Vagina (tissue), 2 donors: Measurements from ENCODE around the gene DCDC2B. TPM values are rescaled to one million over a fixed set of nuclear protein-coding genes. Genes with fewer than 3 reads are reported as not detected.

Source experiments
- DNase-seq, 2 donors: peaks; one replicate each; pipeline ENCODE4 v3.0.0-alpha.2; 2017; ENCODE audit errors: extremely low spot score in 2 of 2
- H3K27ac ChIP-seq: fragments of 200-600 bp; sonication (generic); one replicate; pipeline ENCODE4 v1.5.1; 2019
- H3K27me3 ChIP-seq: fragments of 200-600 bp; sonication (generic); one replicate; pipeline ENCODE4 v1.5.1; 2019
- H3K36me3 ChIP-seq, 2 donors: fragments of 200-600 bp; sonication (generic); one replicate each; pipeline ENCODE4 v1.5.1; 2017 to 2019
- H3K4me1 ChIP-seq: fragments of 200-600 bp; sonication (generic); one replicate; pipeline ENCODE4 v1.5.1; 2019
- H3K4me3 ChIP-seq, 2 donors: fragments of 200-600 bp; sonication (generic); 1 replicate in 1 of 2; 2 replicates in 1 of 2; pipeline ENCODE4 v1.5.1; 2016 to 2019
- H3K9me3 ChIP-seq: fragments of 200-600 bp; sonication (generic); one replicate; pipeline ENCODE4 v1.5.1; 2019
- POLR2A ChIP-seq, 2 donors: fragments of 450-650 bp; IDR thresholded peaks; one replicate each; pipeline ENCODE4 v1.6.1; 2017; ENCODE audit warnings: antibody characterized with exemption in 2 of 2, mild to moderate bottlenecking in 2 of 2, moderate library complexity in 2 of 2
- POLR2AphosphoS5 ChIP-seq, 2 donors: sonication (generic); formaldehyde crosslinking; IDR thresholded peaks; one replicate each; pipeline ENCODE4 v1.9.0; 2017; ENCODE audit warnings: antibody characterized with exemption in 2 of 2, mild to moderate bottlenecking in 2 of 2, low read depth in 1 of 2; ENCODE audit not compliant: insufficient read depth in 1 of 2
- intact Hi-C: fragments of 100-400 bp; cut with DNase I; formaldehyde crosslinking; loops from one replicate; pipeline ENCODE4 v1.15.1; 2023
- total RNA-seq: library from RNA; depleted of rRNA; stranded (reverse); fragments of >200 nt; gene quantifications from one replicate; pipeline ENCODE4 v1.2.3, GENCODE V29; 2016
- TF ChIP-seq, protein P1 (sequence below), 3 experiments: fragments of 450-650 bp in 2 of 3; fragments of 200-600 bp in 1 of 3; sonication (generic) in 1 of 3; IDR thresholded peaks; one replicate each; pipeline ENCODE4 v1.5.1; 2017 to 2019; ENCODE audit warnings: antibody characterized with exemption in 3 of 3, mild to moderate bottlenecking in 2 of 3, moderate library complexity in 2 of 3

The DCDC2B gene
- total RNA-seq, 1 donor from 2014 or later, result not detected

DNA sequence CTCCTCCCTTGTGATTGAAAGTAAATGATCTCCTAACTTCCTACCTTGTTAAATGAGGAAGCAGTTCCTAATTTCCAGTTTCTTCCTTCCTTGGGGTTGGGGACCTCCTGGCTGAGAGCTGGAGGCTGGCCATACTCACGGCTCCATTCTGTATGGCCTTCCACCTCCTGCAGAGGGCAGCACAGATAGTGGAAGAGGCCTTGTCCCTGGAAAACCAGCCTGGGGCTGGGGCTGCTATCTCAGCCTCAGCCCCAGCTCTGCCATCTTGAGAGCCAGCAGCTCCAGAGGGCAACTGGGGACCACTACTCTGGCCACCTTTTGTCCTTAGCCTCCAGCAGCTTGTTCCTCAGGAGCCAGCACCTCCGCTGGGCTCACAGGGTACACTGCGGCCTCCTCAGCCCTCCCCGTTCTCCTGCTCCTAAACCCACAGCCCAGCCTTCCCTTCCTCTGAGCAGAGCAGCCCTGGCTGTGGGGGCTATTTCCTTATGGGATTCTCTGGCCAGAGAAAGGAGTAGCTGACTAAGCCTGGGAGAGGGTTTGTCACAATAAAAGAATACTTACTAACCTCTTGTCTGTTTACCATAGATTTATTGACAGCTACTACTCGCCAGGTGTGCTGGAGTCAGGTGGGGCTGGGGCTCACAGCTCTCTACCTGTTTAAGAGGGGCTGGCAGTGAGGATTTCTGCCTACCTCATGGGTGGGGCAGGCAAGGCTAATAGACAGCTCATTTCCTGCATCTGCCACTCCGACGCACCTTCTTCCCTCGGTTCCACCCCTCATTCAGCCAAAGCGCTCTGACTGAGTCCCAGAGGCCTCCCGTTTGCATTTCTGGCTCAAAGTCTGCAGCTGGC is 7.0 kb downstream of the DCDC2B start:
- peaks cover 0 to 22% of the 10 kb centered on the region in 2 donors for H3K36me3 ChIP-seq
- no peaks in the 10 kb centered on the region for H3K27me3 ChIP-seq
- TF ChIP-seq POLR2A (IDR thresholded peaks at IDR 0.05) (no peak), POLR2AphosphoS5 (IDR thresholded peaks at IDR 0.05; ENCODE audit: insufficient read depth in 1 of 2, low read depth in 1 of 2) (peak in 1 of 2 donors; percentile 25)
- TF ChIP-seq, protein P1, sequence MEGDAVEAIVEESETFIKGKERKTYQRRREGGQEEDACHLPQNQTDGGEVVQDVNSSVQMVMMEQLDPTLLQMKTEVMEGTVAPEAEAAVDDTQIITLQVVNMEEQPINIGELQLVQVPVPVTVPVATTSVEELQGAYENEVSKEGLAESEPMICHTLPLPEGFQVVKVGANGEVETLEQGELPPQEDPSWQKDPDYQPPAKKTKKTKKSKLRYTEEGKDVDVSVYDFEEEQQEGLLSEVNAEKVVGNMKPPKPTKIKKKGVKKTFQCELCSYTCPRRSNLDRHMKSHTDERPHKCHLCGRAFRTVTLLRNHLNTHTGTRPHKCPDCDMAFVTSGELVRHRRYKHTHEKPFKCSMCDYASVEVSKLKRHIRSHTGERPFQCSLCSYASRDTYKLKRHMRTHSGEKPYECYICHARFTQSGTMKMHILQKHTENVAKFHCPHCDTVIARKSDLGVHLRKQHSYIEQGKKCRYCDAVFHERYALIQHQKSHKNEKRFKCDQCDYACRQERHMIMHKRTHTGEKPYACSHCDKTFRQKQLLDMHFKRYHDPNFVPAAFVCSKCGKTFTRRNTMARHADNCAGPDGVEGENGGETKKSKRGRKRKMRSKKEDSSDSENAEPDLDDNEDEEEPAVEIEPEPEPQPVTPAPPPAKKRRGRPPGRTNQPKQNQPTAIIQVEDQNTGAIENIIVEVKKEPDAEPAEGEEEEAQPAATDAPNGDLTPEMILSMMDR (IDR thresholded peaks at IDR 0.05), result peak in 2 of 3 experiments; percentile 24 to 37
- intact Hi-C loops, result no loop called here
- H3K9me3 ChIP-seq, result no peaks in the 10 kb centered on the region
- peaks cover 5% of the 10 kb centered on the region for H3K4me1 ChIP-seq
- H3K27ac ChIP-seq, result no peak overlapping the region
- no peak overlapping the region for H3K4me3 ChIP-seq
- DNase-seq, result no peak

DNA sequence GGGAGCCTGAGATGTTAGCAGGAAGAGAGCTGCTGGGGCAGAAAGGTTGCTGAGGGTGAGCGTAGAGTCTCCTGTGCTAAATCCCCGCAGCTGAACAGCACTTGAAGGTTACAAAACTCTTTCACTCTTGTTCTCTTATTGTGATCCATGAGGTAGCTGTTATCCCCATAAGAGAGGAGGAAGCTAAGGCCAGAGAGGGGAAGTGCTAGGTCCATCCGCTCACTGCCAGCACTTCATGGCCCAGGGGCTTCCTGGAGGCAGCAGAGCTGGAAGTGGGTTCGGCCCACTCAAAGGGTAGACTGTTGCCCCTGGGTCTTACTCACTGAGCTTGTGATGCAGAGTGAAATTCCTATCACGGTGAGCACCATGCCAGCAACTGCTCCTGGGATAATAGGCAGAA is 7.7 kb downstream of the DCDC2B start:
- intact Hi-C loops, result no loop called here
- Histone ChIP-seq H3K4me1 (peaks cover 12% of the 10 kb centered on the region), H3K27ac (no peak overlapping the region)

DNA sequence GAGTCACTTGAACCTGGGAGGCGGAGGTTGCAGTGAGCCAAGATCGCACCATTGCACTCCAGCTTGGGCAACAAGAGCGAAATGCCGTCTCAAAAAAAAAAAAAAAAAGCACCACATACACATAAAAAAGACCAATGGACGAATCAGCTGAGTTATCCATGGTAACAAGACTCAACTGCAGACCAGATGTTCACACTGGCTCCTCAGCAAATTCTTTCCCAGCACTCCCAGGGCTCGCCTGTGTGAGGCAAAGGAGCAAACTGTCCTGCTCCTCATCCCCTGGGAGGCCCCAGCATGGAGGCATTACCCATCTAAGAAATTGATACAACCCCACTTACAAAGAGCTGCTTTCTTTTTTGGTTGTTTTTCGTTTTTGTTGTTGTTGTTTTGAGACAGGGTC is 10.1 kb downstream of the DCDC2B start:
- Histone ChIP-seq H3K4me3 (no peak overlapping the region), H3K4me1 (peaks cover 27% of the 10 kb centered on the region), H3K27me3 (no peaks in the 10 kb centered on the region), H3K27ac (no peak overlapping the region), H3K36me3 (peaks cover 0 to 23% of the 10 kb centered on the region in 2 donors), H3K9me3 (no peaks in the 10 kb centered on the region)
- TF ChIP-seq, protein P1 (IDR thresholded peaks at IDR 0.05), result no peak
- no peak for TF ChIP-seq POLR2A (IDR thresholded peaks at IDR 0.05)
- no peak for TF ChIP-seq POLR2AphosphoS5 (IDR thresholded peaks at IDR 0.05; ENCODE audit: insufficient read depth in 1 of 2, low read depth in 1 of 2)
- no peak for DNase-seq
- intact Hi-C loops, result no loop called here

More for the DNA sequence above, 7.7 kb downstream of the DCDC2B start:
- H3K4me3 ChIP-seq, result no peak overlapping the region
- H3K36me3 ChIP-seq, result peaks cover 0 to 22% of the 10 kb centered on the region in 2 donors
- TF ChIP-seq POLR2AphosphoS5 (IDR thresholded peaks at IDR 0.05; ENCODE audit: insufficient read depth in 1 of 2, low read depth in 1 of 2) (no peak), POLR2A (IDR thresholded peaks at IDR 0.05) (no peak)
- TF ChIP-seq, protein P1 (IDR thresholded peaks at IDR 0.05), result no peak
- no peak for DNase-seq
- no peaks in the 10 kb centered on the region for H3K27me3 ChIP-seq
- no peaks in the 10 kb centered on the region for H3K9me3 ChIP-seq

- H3K27me3 ChIP-seq, result no peaks in the 10 kb centered on the region
- intact Hi-C loops, result loop anchor here (10.0 kb wide), 1 partner anchor 174 kb away; the partner anchor contains the start of gene BSDC1
- H3K4me1 ChIP-seq, result peaks cover 28% of the 10 kb centered on the region
- peaks cover 0 to 28% of the 10 kb centered on the region in 2 donors for H3K36me3 ChIP-seq
- no peak for DNase-seq
- peak overlapping the region; percentile 92 to 95 for H3K4me3 ChIP-seq
- H3K9me3 ChIP-seq, result no peaks in the 10 kb centered on the region
- TF ChIP-seq POLR2A (IDR thresholded peaks at IDR 0.05), result no peak
- no peak for TF ChIP-seq POLR2AphosphoS5 (IDR thresholded peaks at IDR 0.05; ENCODE audit: insufficient read depth in 1 of 2, low read depth in 1 of 2)
- TF ChIP-seq, protein P1 (IDR thresholded peaks at IDR 0.05), result no peak
- peak overlapping the region; percentile 87 for H3K27ac ChIP-seq
Measured at GRCh38 chr1:32220746-32221580, 12.1 kb downstream of the DCDC2B start.
